GM23248 (cell line): Measurements from ENCODE around the gene ZNF821.

Source experiments
- EZH2 ChIP-seq: fragments of 200-600 bp; sonication (generic); IDR thresholded peaks from 2 replicates; pipeline ENCODE4 v1.6.1; 2018; ENCODE audit warnings: antibody characterized with exemption, mild to moderate bottlenecking; ENCODE audit not compliant: insufficient read depth, poor library complexity, severe bottlenecking
- EZH2phosphoT487 ChIP-seq: fragments of 200-600 bp; sonication (generic); IDR thresholded peaks from 2 replicates; pipeline ENCODE4 v1.6.1; 2018; ENCODE audit warnings: antibody characterized with exemption, moderate library complexity, mild to moderate bottlenecking, low read depth; ENCODE audit not compliant: insufficient read depth

- no peak for TF ChIP-seq EZH2phosphoT487
- no peak for TF ChIP-seq EZH2
These were observed 28.7 kb upstream of the ZNF821 start for GRCh38 chr16:71912534-71913275.
